H1 (cell line): ENCODE measurements around the gene PSKH1. TPM values are rescaled to one million over a fixed set of nuclear protein-coding genes. Genes with fewer than 3 reads are reported as not detected.

Source experiments
- EGR1 ChIP-seq: IDR thresholded peaks from 2 replicates; pipeline ENCODE4 v1.6.1; 2011; ENCODE audit warnings: low read depth, low read length, borderline replicate concordance
- GABPA ChIP-seq: IDR thresholded peaks from 2 replicates; pipeline ENCODE4 v1.6.1; 2011; ENCODE audit warnings: mild to moderate bottlenecking, low read length, moderate library complexity, borderline replicate concordance; ENCODE audit not compliant: insufficient read depth
- NANOG ChIP-seq: IDR thresholded peaks from 2 replicates; pipeline ENCODE4 v1.6.1; 2011; ENCODE audit warnings: low read length, low read depth, mild to moderate bottlenecking, inconsistent platforms; ENCODE audit not compliant: insufficient read depth, poor library complexity, severe bottlenecking
- POLR2A ChIP-seq, 2 experiments: IDR thresholded peaks; 1 replicate in 1 of 2; 2 replicates in 1 of 2; pipeline ENCODE4 v1.6.1; 2011; ENCODE audit warnings: low read depth in 2 of 2, low read length in 2 of 2, mild to moderate bottlenecking in 2 of 2; ENCODE audit errors: control extremely low read depth in 1 of 2
- SAP30 ChIP-seq: fragments of 300-600 bp; sonication (generic); IDR thresholded peaks from 2 replicates; pipeline ENCODE4 v1.7.1; 2012; ENCODE audit warnings: low read length, moderate library complexity, mild to moderate bottlenecking, inconsistent platforms; ENCODE audit not compliant: insufficient read depth, insufficient replicate concordance
- SIN3A ChIP-seq, 2 experiments: IDR thresholded peaks in 1 of 2; conservative IDR thresholded peaks in 1 of 2; 2 replicates each; pipeline ENCODE4 v1.6.1; 2011 to 2012; ENCODE audit warnings: low read length in 2 of 2, improper control_type of control experiment in 1 of 2, low read depth in 1 of 2, mild to moderate bottlenecking in 1 of 2
- TBP ChIP-seq: IDR thresholded peaks from 2 replicates; pipeline ENCODE4 v1.6.1; 2011; ENCODE audit warnings: low read depth, low read length, improper control_type of control experiment
- polyA plus RNA-seq, 7 experiments: library from polyadenylated mRNA; depleted of rRNA in 3 of 7; stranded (reverse) in 5 of 7; unstranded in 2 of 7; fragments of >200 nt in 5 of 7; fragments of 200-250 nt in 2 of 7; gene quantifications; 1 replicate in 5 of 7; 2 replicates in 1 of 7; 4 replicates in 1 of 7; pipeline versions ENCODE4 v1.2.1 to v1.2.3, GENCODE V29; 2011 to 2013; ENCODE audit warnings: missing spikeins in 2 of 7, mixed read lengths in 2 of 7
- total RNA-seq: library from RNA; stranded (reverse); fragmentation: NEBNext Ultra II Directional; extraction: Animal tissue kit (Norgen Biotek cat#: 25700); gene quantifications from 2 replicates; pipeline ENCODE4 v1.2.1, GENCODE V29; 2021
- TF ChIP-seq, protein P1 (sequence below): IDR thresholded peaks from 2 replicates; pipeline ENCODE4 v1.6.1; 2012; ENCODE audit warnings: inconsistent platforms
- TF ChIP-seq, protein P2 (sequence below): fragments of 300-600 bp; sonication (generic); IDR thresholded peaks from 2 replicates; pipeline ENCODE4 v1.7.1; 2012; ENCODE audit warnings: low read length, moderate library complexity, mild to moderate bottlenecking, inconsistent platforms; ENCODE audit not compliant: insufficient replicate concordance

Gene PSKH1
- total and polyA plus RNA-seq, 2 of the 8 experiments (the other 6 are each of a cell fraction or from before 2014, with no cell fraction given) = 24.8 to 51.0 TPM

DNA sequence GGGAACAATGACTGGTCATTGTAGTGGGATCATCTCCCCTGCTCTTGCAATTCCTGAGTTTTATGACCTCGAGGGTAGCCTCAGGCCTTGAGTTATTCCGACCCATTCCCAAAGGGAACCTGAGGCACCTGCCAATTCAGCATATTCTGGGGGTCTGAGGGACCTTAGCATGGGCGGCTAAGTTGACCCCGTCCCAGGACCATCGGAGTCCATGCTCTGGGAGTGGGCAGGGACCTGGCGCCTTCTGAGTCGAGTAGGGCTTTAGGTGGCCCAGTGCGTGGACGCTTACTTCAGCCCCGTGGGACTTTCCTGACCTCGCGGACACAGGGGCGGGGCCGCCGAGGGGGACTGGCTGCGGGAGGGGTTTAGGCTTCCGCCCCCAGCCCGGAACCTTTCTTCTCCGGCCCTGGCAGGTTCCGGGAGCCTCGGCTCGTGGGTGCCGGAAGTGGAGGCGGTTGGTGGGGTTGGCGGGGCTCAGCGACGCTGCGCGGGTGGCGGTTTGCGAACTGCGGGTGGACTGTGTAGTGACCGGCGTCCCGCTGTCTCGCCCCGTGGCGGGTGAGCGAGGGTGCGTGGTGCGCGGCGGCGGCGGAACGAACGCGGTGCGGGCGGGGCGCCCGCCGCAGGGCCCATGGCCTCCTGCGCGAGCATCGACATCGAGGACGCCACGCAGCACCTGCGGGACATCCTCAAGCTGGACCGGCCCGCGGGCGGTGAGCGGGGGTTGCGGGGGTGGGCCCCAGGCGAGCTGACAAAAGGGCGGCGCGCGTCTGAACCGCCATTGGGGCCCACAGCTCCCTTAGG, 20.2 kb upstream of the PSKH1 start, which contains the start of gene EDC4 (continued):
- TF ChIP-seq NANOG (no peak), SIN3A (conservative IDR thresholded peaks at IDR 0.05 in 1 of 2, IDR thresholded peaks at IDR 0.05 in 1 of 2; ENCODE audit: low read depth in 1 of 2, low read length in 2 of 2) (peak in 1 of 2 experiments; percentile 88; a peak in 2 of 4 replicates), SAP30 (peak; percentile 4), TBP (peak; percentile 70; the same call in 1 of the 2 replicates), GABPA (peak; percentile 96), EGR1 (peak; percentile 66; the same call in 1 of the 2 replicates), POLR2A (IDR thresholded peaks at IDR 0.05; ENCODE audit: control extremely low read depth in 1 of 2, low read depth in 2 of 2, low read length in 2 of 2) (peak in 1 of 2 experiments; percentile 74; a peak in 2 of 3 replicates)
- TF ChIP-seq, protein P1, sequence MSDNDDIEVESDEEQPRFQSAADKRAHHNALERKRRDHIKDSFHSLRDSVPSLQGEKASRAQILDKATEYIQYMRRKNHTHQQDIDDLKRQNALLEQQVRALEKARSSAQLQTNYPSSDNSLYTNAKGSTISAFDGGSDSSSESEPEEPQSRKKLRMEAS = peak; percentile 36
- TF ChIP-seq, protein P2, sequence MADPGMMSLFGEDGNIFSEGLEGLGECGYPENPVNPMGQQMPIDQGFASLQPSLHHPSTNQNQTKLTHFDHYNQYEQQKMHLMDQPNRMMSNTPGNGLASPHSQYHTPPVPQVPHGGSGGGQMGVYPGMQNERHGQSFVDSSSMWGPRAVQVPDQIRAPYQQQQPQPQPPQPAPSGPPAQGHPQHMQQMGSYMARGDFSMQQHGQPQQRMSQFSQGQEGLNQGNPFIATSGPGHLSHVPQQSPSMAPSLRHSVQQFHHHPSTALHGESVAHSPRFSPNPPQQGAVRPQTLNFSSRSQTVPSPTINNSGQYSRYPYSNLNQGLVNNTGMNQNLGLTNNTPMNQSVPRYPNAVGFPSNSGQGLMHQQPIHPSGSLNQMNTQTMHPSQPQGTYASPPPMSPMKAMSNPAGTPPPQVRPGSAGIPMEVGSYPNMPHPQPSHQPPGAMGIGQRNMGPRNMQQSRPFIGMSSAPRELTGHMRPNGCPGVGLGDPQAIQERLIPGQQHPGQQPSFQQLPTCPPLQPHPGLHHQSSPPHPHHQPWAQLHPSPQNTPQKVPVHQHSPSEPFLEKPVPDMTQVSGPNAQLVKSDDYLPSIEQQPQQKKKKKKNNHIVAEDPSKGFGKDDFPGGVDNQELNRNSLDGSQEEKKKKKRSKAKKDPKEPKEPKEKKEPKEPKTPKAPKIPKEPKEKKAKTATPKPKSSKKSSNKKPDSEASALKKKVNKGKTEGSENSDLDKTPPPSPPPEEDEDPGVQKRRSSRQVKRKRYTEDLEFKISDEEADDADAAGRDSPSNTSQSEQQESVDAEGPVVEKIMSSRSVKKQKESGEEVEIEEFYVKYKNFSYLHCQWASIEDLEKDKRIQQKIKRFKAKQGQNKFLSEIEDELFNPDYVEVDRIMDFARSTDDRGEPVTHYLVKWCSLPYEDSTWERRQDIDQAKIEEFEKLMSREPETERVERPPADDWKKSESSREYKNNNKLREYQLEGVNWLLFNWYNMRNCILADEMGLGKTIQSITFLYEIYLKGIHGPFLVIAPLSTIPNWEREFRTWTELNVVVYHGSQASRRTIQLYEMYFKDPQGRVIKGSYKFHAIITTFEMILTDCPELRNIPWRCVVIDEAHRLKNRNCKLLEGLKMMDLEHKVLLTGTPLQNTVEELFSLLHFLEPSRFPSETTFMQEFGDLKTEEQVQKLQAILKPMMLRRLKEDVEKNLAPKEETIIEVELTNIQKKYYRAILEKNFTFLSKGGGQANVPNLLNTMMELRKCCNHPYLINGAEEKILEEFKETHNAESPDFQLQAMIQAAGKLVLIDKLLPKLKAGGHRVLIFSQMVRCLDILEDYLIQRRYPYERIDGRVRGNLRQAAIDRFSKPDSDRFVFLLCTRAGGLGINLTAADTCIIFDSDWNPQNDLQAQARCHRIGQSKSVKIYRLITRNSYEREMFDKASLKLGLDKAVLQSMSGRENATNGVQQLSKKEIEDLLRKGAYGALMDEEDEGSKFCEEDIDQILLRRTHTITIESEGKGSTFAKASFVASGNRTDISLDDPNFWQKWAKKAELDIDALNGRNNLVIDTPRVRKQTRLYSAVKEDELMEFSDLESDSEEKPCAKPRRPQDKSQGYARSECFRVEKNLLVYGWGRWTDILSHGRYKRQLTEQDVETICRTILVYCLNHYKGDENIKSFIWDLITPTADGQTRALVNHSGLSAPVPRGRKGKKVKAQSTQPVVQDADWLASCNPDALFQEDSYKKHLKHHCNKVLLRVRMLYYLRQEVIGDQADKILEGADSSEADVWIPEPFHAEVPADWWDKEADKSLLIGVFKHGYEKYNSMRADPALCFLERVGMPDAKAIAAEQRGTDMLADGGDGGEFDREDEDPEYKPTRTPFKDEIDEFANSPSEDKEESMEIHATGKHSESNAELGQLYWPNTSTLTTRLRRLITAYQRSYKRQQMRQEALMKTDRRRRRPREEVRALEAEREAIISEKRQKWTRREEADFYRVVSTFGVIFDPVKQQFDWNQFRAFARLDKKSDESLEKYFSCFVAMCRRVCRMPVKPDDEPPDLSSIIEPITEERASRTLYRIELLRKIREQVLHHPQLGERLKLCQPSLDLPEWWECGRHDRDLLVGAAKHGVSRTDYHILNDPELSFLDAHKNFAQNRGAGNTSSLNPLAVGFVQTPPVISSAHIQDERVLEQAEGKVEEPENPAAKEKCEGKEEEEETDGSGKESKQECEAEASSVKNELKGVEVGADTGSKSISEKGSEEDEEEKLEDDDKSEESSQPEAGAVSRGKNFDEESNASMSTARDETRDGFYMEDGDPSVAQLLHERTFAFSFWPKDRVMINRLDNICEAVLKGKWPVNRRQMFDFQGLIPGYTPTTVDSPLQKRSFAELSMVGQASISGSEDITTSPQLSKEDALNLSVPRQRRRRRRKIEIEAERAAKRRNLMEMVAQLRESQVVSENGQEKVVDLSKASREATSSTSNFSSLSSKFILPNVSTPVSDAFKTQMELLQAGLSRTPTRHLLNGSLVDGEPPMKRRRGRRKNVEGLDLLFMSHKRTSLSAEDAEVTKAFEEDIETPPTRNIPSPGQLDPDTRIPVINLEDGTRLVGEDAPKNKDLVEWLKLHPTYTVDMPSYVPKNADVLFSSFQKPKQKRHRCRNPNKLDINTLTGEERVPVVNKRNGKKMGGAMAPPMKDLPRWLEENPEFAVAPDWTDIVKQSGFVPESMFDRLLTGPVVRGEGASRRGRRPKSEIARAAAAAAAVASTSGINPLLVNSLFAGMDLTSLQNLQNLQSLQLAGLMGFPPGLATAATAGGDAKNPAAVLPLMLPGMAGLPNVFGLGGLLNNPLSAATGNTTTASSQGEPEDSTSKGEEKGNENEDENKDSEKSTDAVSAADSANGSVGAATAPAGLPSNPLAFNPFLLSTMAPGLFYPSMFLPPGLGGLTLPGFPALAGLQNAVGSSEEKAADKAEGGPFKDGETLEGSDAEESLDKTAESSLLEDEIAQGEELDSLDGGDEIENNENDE = no peak
